GM12878 (cell line): ENCODE measurements around the gene OVOL3. TPM values are rescaled to one million over a fixed set of nuclear protein-coding genes. Genes with fewer than 3 reads are reported as not detected.

Source experiments
- ATAC-seq: fragments of 200-7000 bp; cut with Tn5 transposase; 3 replicates; pipeline ENCODE4 v1.9.1; 2020; ENCODE audit warnings: mild to moderate bottlenecking, moderate library complexity
- BruUV-seq: library from RNA; stranded (reverse); fragments of 400-500 nt; replicated peaks from 2 replicates; lab custom pipeline; 2021; lab: Mats Ljungman, UMichigan
- CTCF ChIA-PET: fragments of 300-600 bp; sonication (Branson Sonifier 250); formaldehyde crosslinking; extraction: SDS; loops from one replicate; lab custom pipeline; 2021; ENCODE audit warnings: inconsistent platforms; lab: Yijun Ruan, JAX
- POLR2A ChIA-PET: fragments of 350-600 bp; formaldehyde crosslinking; extraction: SDS; loops from one replicate; lab custom pipeline; 2021; ENCODE audit warnings: inconsistent platforms; lab: Charles Lee
- RAD21 ChIA-PET: fragments of 300-600 bp; sonication (Branson Sonifier 250); formaldehyde crosslinking; loops from one replicate; lab custom pipeline; 2023; ENCODE audit warnings: antibody characterized with exemption; ENCODE audit not compliant: unreplicated experiment; lab: Charles Lee
- SMC1A ChIA-PET: fragments of 300-600 bp; sonication (Branson Sonifier 250); formaldehyde crosslinking; loops from one replicate; lab custom pipeline; 2023; ENCODE audit not compliant: unreplicated experiment, uncharacterized antibody; lab: Charles Lee
- DNase-seq: peaks from one replicate; pipeline ENCODE4 v3.0.0-alpha.2; 2011; ENCODE audit warnings: low read depth, low spot score
- FAIRE-seq: peaks from 3 replicates; lab custom pipeline; 2011; peaks lifted over from hg19 to GRCh38; lab: Jason Lieb, UNC
- H2AFZ ChIP-seq: 2 replicates; pipeline ENCODE4 v1.6.0; 2011; ENCODE audit warnings: low read depth, low read length, control low read depth; ENCODE audit not compliant: control insufficient read depth
- H3K27ac ChIP-seq: 2 replicates; pipeline ENCODE4 v1.5.1; 2011; ENCODE audit warnings: control low read depth; ENCODE audit not compliant: control insufficient read depth, insufficient read depth
- H3K27me3 ChIP-seq, 2 experiments: replicated peaks in 1 of 2; 2 replicates each; pipeline versions ENCODE4 v1.6.0 to v1.6.1; 2011; ENCODE audit warnings: low read length in 1 of 2; ENCODE audit not compliant: control insufficient read depth in 2 of 2, insufficient read depth in 2 of 2
- H3K36me3 ChIP-seq, 2 experiments: 2 replicates each; pipeline ENCODE4 v1.5.1; 2011; ENCODE audit warnings: low read length in 1 of 2; ENCODE audit not compliant: control insufficient read depth in 2 of 2, insufficient read depth in 2 of 2
- H3K4me1 ChIP-seq: 2 replicates; pipeline ENCODE4 v1.6.1; 2011; ENCODE audit warnings: mild to moderate bottlenecking, low read length, moderate library complexity, mixed read lengths; ENCODE audit not compliant: control insufficient read depth, insufficient read depth
- H3K4me2 ChIP-seq: 2 replicates; pipeline ENCODE4 v1.6.0; 2011; ENCODE audit warnings: control low read depth; ENCODE audit not compliant: control insufficient read depth, insufficient read depth
- H3K4me3 ChIP-seq: fragments of 200-600 bp; sonication (generic); 2 replicates; pipeline ENCODE4 v1.5.1; 2016
- H3K79me2 ChIP-seq: 2 replicates; pipeline ENCODE4 v1.6.0; 2011; ENCODE audit warnings: low read length; ENCODE audit not compliant: control insufficient read depth, insufficient read depth
- H3K9ac ChIP-seq: 2 replicates; pipeline ENCODE4 v1.8.0; 2011; ENCODE audit warnings: low read length, control low read depth, mixed read lengths; ENCODE audit not compliant: control insufficient read depth, insufficient read depth
- H3K9me3 ChIP-seq: replicated peaks from 3 replicates; pipeline ENCODE4 v1.5.1; 2011; ENCODE audit warnings: mild to moderate bottlenecking, low read length; ENCODE audit not compliant: control insufficient read depth, insufficient read depth
- H4K20me1 ChIP-seq: 2 replicates; pipeline ENCODE4 v1.6.0; 2011; ENCODE audit not compliant: control insufficient read depth, insufficient read depth
- BRCA1 ChIP-seq: IDR thresholded peaks from 2 replicates; pipeline ENCODE4 v1.6.1; 2011; ENCODE audit warnings: low read depth, low read length, improper control_type of control experiment
- CBX5 ChIP-seq: sonication (generic); IDR thresholded peaks from 2 replicates; pipeline ENCODE4 v1.6.1; 2016; ENCODE audit warnings: low read depth, moderate library complexity, mild to moderate bottlenecking, inconsistent platforms
- CHD1 ChIP-seq: IDR thresholded peaks from 2 replicates; pipeline ENCODE4 v1.6.1; 2012; ENCODE audit warnings: low read depth, low read length, improper control_type of control experiment
- ELK1 ChIP-seq: IDR thresholded peaks from 2 replicates; pipeline ENCODE4 v1.6.1; 2012; ENCODE audit warnings: low read depth, low read length, improper control_type of control experiment
- IKZF1 ChIP-seq: fragments of 450-650 bp; conservative IDR thresholded peaks from 2 replicates; pipeline ENCODE4 v1.6.1; 2017; ENCODE audit warnings: antibody characterized with exemption, mild to moderate bottlenecking
- JUNB ChIP-seq: IDR thresholded peaks from 2 replicates; pipeline ENCODE4 v1.6.1; 2016; ENCODE audit warnings: antibody characterized with exemption, mild to moderate bottlenecking
- NFYB ChIP-seq: IDR thresholded peaks from 2 replicates; pipeline ENCODE4 v1.6.1; 2011; ENCODE audit warnings: low read depth, mild to moderate bottlenecking, low read length, improper control_type of control experiment, moderate library complexity; ENCODE audit not compliant: insufficient read depth
- NR2C1 ChIP-seq: fragments of 450-650 bp; IDR thresholded peaks from 2 replicates; pipeline ENCODE4 v1.6.1; 2017; ENCODE audit warnings: antibody characterized with exemption, mild to moderate bottlenecking, moderate library complexity
- PAX8 ChIP-seq: fragments of 450-650 bp; IDR thresholded peaks from 2 replicates; pipeline ENCODE4 v1.6.1; 2017; ENCODE audit warnings: mild to moderate bottlenecking, moderate library complexity
- POLR2A ChIP-seq: IDR thresholded peaks from 2 replicates; pipeline ENCODE4 v1.6.1; 2011; ENCODE audit warnings: low read depth, mild to moderate bottlenecking, low read length
- POLR2AphosphoS5 ChIP-seq: IDR thresholded peaks from 2 replicates; pipeline ENCODE4 v1.6.1; 2011; ENCODE audit warnings: mild to moderate bottlenecking, low read length, inconsistent platforms
- RFX5 ChIP-seq: IDR thresholded peaks from 2 replicates; pipeline ENCODE4 v1.6.1; 2011; ENCODE audit warnings: low read depth, low read length, improper control_type of control experiment
- SIN3A ChIP-seq: IDR thresholded peaks from 2 replicates; pipeline ENCODE4 v1.6.1; 2012; ENCODE audit warnings: low read depth, low read length, improper control_type of control experiment
- YY1 ChIP-seq: IDR thresholded peaks from 2 replicates; pipeline ENCODE4 v1.6.1; 2011; ENCODE audit warnings: low read depth, mild to moderate bottlenecking, low read length
- ZZZ3 ChIP-seq: IDR thresholded peaks from 2 replicates; pipeline ENCODE4 v1.6.1; 2011; ENCODE audit warnings: low read depth; ENCODE audit not compliant: control insufficient read depth, insufficient read length
- WGBS: methylation state at CpG from one replicate; pipeline ENCODE4 v1.1.6; 2016; ENCODE audit warnings: low lambda C conversion rate; ENCODE audit not compliant: insufficient replicate concordance, insufficient coverage; ENCODE audit errors: missing lambda C conversion rate; 5-methylcytosine and 5-hydroxymethylcytosine counted together
- in situ Hi-C: fragments of 300-500 bp; cut with MboI; formaldehyde crosslinking; loops from 9 replicates; pipeline ENCODE4 v1.14.3; 2018; ENCODE audit warnings: mixed read lengths
- intact Hi-C: fragments of 100-400 bp; cut with micrococcal nuclease; formaldehyde crosslinking; loops from one replicate; pipeline ENCODE4 v1.14.2; 2022; ENCODE audit not compliant: unreplicated experiment
- polyA plus RNA-seq, 11 experiments: library from polyadenylated mRNA; depleted of rRNA in 4 of 11; unstranded in 6 of 11; stranded (reverse) in 5 of 11; fragments of >200 nt; fragmentation: Nextera tagmentation in 4 of 11; fragmentation: Illumina TruSeq in 1 of 11; extraction: Ambion mirVana in 4 of 11; extraction: Trizol in 1 of 11; gene quantifications; 1 replicate in 1 of 11; 2 replicates in 10 of 11; pipeline versions ENCODE4 v1.2.1 to v1.2.3, GENCODE V29; 2011 to 2016; ENCODE audit warnings: inconsistent platforms in 2 of 11, missing spikeins in 2 of 11, low read depth in 1 of 11
- total RNA-seq, 4 experiments: library from RNA; depleted of rRNA in 3 of 4; stranded (reverse); fragments of >200 nt in 3 of 4; fragmentation: Illumina TruSeq in 1 of 4; extraction: Trizol in 1 of 4; gene quantifications; 2 replicates each; pipeline versions ENCODE4 v1.2.1 to v1.2.3, GENCODE V29; 2013 to 2021
- TF ChIP-seq, protein P1 (sequence below): IDR thresholded peaks from 2 replicates; pipeline ENCODE4 v1.6.1; 2011; ENCODE audit warnings: low read depth, low read length, improper control_type of control experiment, borderline replicate concordance
- TF ChIP-seq, protein P2 (sequence below): fragments of 450-650 bp; IDR thresholded peaks from 2 replicates; pipeline ENCODE4 v1.6.1; 2017; ENCODE audit warnings: mild to moderate bottlenecking, moderate library complexity

OVOL3 gene
- total and polyA plus RNA-seq, 10 of the 15 experiments (the other 5 are each of a cell fraction or from before 2014, with no cell fraction given), result 0.43 TPM; not detected in 9

DNA sequence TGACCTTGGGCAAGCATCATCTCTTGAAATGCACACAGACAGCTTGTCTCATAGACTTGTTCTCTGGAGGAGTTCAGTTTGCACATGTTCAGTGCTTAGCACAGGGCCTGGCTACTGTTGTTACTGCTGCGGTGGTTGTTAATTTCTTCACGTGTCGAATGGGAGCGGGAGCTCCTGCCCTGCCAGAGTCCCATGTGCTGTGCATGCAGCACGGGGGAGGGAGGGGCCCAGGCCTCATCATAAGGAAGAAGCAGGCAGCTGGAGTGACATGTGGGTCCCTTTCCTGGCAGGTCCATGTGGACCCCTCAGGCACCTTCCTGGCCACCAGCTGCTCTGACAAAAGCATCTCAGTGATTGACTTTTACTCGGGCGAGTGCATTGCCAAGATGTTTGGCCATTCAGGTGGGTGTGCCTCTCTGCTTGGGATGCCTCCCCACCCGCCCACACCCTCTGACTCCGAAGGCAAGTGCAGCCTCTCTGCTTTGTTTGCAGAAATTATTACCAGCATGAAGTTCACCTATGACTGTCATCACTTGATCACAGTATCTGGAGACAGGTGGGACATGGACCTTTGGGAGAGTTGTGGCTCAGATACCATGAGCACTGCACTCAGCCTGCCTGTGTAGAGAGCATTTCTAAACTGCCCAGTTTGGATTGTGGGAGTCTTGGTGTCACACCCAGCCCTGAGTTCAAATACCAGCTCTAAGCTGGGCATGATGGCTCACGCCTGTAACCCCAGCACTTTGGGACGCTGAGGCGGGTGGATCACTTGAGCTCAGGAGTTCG lies 19.8 kb upstream of the OVOL3 start:
- Histone ChIP-seq H3K79me2 (no peaks in the 10 kb centered on the region), H3K4me2 (no peak overlapping the region), H4K20me1 (no peaks in the 10 kb centered on the region), H3K9me3 (no peaks in the 10 kb centered on the region), H2AFZ (no peak overlapping the region), H3K36me3 (peaks cover 4 to 35% of the 10 kb centered on the region in 2 experiments), H3K4me3 (no peak overlapping the region), H3K9ac (no peak overlapping the region), H3K4me1 (peaks cover 13% of the 10 kb centered on the region), H3K27me3 (no peaks in the 10 kb centered on the region), H3K27ac (no peak overlapping the region)
- in situ Hi-C loops, result no loop called here
- FAIRE-seq, result no peak
- no peak for DNase-seq
- POLR2A ChIA-PET, result no interaction called here
- SMC1A ChIA-PET, result no interaction called here
- no peak for ATAC-seq
- WGBS, result 93% methylated on average over 13 of the region's 13 CpGs
- no TSS peak for BruUV-seq
- RAD21 ChIA-PET, result no interaction called here
- CTCF ChIA-PET, result no interaction called here
- intact Hi-C loops, result no loop called here
- TF ChIP-seq CHD1 (no peak), RFX5 (no peak), POLR2AphosphoS5 (no peak), CBX5 (no peak), ELK1 (no peak), SIN3A (no peak), YY1 (no peak), BRCA1 (no peak), IKZF1 (no peak), PAX8 (no peak), ZZZ3 (no peak), POLR2A (no peak), JUNB (no peak), NFYB (no peak), NR2C1 (no peak)
- TF ChIP-seq, protein P1, sequence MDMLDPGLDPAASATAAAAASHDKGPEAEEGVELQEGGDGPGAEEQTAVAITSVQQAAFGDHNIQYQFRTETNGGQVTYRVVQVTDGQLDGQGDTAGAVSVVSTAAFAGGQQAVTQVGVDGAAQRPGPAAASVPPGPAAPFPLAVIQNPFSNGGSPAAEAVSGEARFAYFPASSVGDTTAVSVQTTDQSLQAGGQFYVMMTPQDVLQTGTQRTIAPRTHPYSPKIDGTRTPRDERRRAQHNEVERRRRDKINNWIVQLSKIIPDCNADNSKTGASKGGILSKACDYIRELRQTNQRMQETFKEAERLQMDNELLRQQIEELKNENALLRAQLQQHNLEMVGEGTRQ, result no peak
- TF ChIP-seq, protein P2, sequence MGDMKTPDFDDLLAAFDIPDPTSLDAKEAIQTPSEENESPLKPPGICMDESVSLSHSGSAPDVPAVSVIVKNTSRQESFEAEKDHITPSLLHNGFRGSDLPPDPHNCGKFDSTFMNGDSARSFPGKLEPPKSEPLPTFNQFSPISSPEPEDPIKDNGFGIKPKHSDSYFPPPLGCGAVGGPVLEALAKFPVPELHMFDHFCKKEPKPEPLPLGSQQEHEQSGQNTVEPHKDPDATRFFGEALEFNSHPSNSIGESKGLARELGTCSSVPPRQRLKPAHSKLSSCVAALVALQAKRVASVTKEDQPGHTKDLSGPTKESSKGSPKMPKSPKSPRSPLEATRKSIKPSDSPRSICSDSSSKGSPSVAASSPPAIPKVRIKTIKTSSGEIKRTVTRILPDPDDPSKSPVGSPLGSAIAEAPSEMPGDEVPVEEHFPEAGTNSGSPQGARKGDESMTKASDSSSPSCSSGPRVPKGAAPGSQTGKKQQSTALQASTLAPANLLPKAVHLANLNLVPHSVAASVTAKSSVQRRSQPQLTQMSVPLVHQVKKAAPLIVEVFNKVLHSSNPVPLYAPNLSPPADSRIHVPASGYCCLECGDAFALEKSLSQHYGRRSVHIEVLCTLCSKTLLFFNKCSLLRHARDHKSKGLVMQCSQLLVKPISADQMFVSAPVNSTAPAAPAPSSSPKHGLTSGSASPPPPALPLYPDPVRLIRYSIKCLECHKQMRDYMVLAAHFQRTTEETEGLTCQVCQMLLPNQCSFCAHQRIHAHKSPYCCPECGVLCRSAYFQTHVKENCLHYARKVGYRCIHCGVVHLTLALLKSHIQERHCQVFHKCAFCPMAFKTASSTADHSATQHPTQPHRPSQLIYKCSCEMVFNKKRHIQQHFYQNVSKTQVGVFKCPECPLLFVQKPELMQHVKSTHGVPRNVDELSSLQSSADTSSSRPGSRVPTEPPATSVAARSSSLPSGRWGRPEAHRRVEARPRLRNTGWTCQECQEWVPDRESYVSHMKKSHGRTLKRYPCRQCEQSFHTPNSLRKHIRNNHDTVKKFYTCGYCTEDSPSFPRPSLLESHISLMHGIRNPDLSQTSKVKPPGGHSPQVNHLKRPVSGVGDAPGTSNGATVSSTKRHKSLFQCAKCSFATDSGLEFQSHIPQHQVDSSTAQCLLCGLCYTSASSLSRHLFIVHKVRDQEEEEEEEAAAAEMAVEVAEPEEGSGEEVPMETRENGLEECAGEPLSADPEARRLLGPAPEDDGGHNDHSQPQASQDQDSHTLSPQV, result no peak
